ENCODE measurements around the gene TRHDE.
"Not testable (repeated sequence)": the region's sequence is repeated elsewhere in the genome, so short reads cannot be mapped to it uniquely, and the experiment has no call there.

The TRHDE gene

GRCh38 chr12:72520044-72520678 lies 248.0 kb downstream of the TRHDE start:
- DNase-seq (ENCODE audit: low read depth) = not testable (repeated sequence)

- DNase-seq (ENCODE audit: low read depth) = no peak
These were observed 249.2 kb downstream of the TRHDE start for GRCh38 chr12:72521326-72521725.

- no peak for DNase-seq (ENCODE audit: low read depth)
These were observed 250.2 kb downstream of the TRHDE start for GRCh38 chr12:72522411-72522810.

GRCh38 chr12:72523754-72524153 lies 251.6 kb downstream of the TRHDE start:
- no peak for DNase-seq (ENCODE audit: low read depth)

- no peak for DNase-seq (ENCODE audit: low read depth)
These were observed 263.2 kb downstream of the TRHDE start for GRCh38 chr12:72535212-72535990.

- no peak for DNase-seq (ENCODE audit: low read depth)
These were observed 268.6 kb downstream of the TRHDE start for GRCh38 chr12:72540811-72541210.

- DNase-seq (ENCODE audit: low read depth) = no peak
These were observed 271.8 kb downstream of the TRHDE start for GRCh38 chr12:72543777-72544467.

GRCh38 chr12:72546106-72546505 lies 273.9 kb downstream of the TRHDE start:
- DNase-seq (ENCODE audit: low read depth) = no peak

GRCh38 chr12:72547573-72547972 lies 275.4 kb downstream of the TRHDE start:
- no peak for DNase-seq (ENCODE audit: low read depth)

GRCh38 chr12:72549184-72549583 lies 277.0 kb downstream of the TRHDE start:
- DNase-seq (ENCODE audit: low read depth) = no peak

GRCh38 chr12:72560003-72560769 lies 288.0 kb downstream of the TRHDE start:
- DNase-seq (ENCODE audit: low read depth) = no peak

- no peak for DNase-seq (ENCODE audit: low read depth)
These were observed 298.4 kb downstream of the TRHDE start for GRCh38 chr12:72570601-72571000.

- DNase-seq (ENCODE audit: low read depth) = no peak
These were observed 302.0 kb downstream of the TRHDE start for GRCh38 chr12:72574138-72574537.

- no peak for DNase-seq (ENCODE audit: low read depth)
These were observed 306.2 kb downstream of the TRHDE start for GRCh38 chr12:72578327-72578726.

GRCh38 chr12:72586456-72586855 lies 314.3 kb downstream of the TRHDE start:
- no peak for DNase-seq (ENCODE audit: low read depth)

- no peak for DNase-seq (ENCODE audit: low read depth)
These were observed 330.4 kb downstream of the TRHDE start for GRCh38 chr12:72602581-72602980.

- DNase-seq (ENCODE audit: low read depth) = no peak
These were observed 333.8 kb downstream of the TRHDE start for GRCh38 chr12:72605975-72606374.

- no peak for DNase-seq (ENCODE audit: low read depth)
These were observed 338.2 kb downstream of the TRHDE start for GRCh38 chr12:72610342-72610741.

- DNase-seq (ENCODE audit: low read depth) = no peak
These were observed 338.7 kb downstream of the TRHDE start for GRCh38 chr12:72610854-72611358.

GRCh38 chr12:72612171-72612570 lies 340.0 kb downstream of the TRHDE start:
- DNase-seq (ENCODE audit: low read depth) = no peak

GRCh38 chr12:72618764-72619163 lies 346.6 kb downstream of the TRHDE start:
- no peak for DNase-seq (ENCODE audit: low read depth)

- no peak for DNase-seq (ENCODE audit: low read depth)
These were observed 350.4 kb downstream of the TRHDE start for GRCh38 chr12:72622556-72622955.

Measured in T follicular helper cell (primary cell).